K562 (cell line): ENCODE data around the gene BACH1. TPM values are rescaled to one million over a fixed set of nuclear protein-coding genes. Genes with fewer than 3 reads are reported as not detected.
A peak's percentile ranks its signal among the peaks of the same experiment; 100 is the strongest.

ENCODE experiments used
- ATAC-seq: fragments of 200-7000 bp; cut with Tn5 transposase; 3 replicates; pipeline ENCODE4 v1.9.1; 2020; ENCODE audit warnings: moderate library complexity
- Bru-seq: library from RNA; stranded (reverse); fragments of 400-500 nt; gene quantifications from one replicate; lab custom pipeline; 2021; lab: Mats Ljungman, UMichigan
- BruChase-seq, 2 experiments: library from RNA; stranded (reverse); fragments of 400-500 nt; gene quantifications; one replicate each; lab custom pipeline; 2021; lab: Mats Ljungman, UMichigan
- BruUV-seq: library from RNA; stranded (reverse); fragments of 400-500 nt; replicated peaks from 2 replicates; lab custom pipeline; 2021; lab: Mats Ljungman, UMichigan
- CTCF ChIA-PET: fragments of 300-600 bp; formaldehyde crosslinking; extraction: SDS; loops from one replicate; lab custom pipeline; 2021; ENCODE audit warnings: low intra/inter-chr PET ratio; lab: Yijun Ruan, JAX
- POLR2A ChIA-PET: fragments of 300-600, 350-650 bp; sonication (Branson Sonifier 250); formaldehyde crosslinking; extraction: SDS; loops from one replicate; lab custom pipeline; 2021; ENCODE audit warnings: antibody characterized with exemption, inconsistent platforms; lab: Yijun Ruan, JAX
- DNase-seq, 4 experiments: peaks; one replicate each; pipeline versions ENCODE4 v3.0.0 to v3.0.0-alpha.2; 2011 to 2018; ENCODE audit warnings: low spot score in 3 of 4, mixed read lengths in 3 of 4; ENCODE audit errors: extremely low read depth in 1 of 4
- FAIRE-seq: peaks from 2 replicates; lab custom pipeline; 2011; peaks lifted over from hg19 to GRCh38; lab: Jason Lieb, UNC
- H2AFZ ChIP-seq: 2 replicates; pipeline ENCODE4 v1.6.0; 2011; ENCODE audit warnings: low read depth, low read length, control low read depth, inconsistent platforms
- H3K27ac ChIP-seq: fragments of 200-600 bp; 3 replicates; pipeline ENCODE4 v1.8.0; 2011; ENCODE audit warnings: low read depth, mild to moderate bottlenecking, control low read depth, inconsistent platforms, low read length, moderate library complexity, mixed read lengths; ENCODE audit errors: extremely low read depth
- H3K27me3 ChIP-seq, 2 experiments: fragments of 300-600 bp in 1 of 2; 2 replicates in 1 of 2; 3 replicates in 1 of 2; pipeline versions ENCODE4 v1.6.0 to v1.8.0; 2011; ENCODE audit warnings: inconsistent platforms in 2 of 2, low read length in 2 of 2, mild to moderate bottlenecking in 1 of 2, mixed read lengths in 1 of 2, moderate library complexity in 1 of 2; ENCODE audit not compliant: control insufficient read depth in 2 of 2, insufficient read depth in 2 of 2
- H3K36me3 ChIP-seq: fragments of 300-600 bp; 3 replicates; pipeline ENCODE4 v1.8.0; 2011; ENCODE audit warnings: mild to moderate bottlenecking, low read length, inconsistent platforms; ENCODE audit not compliant: control insufficient read depth, insufficient read depth
- H3K4me1 ChIP-seq, 2 experiments: fragments of 200-600 bp in 1 of 2; replicated peaks in 1 of 2; 2 replicates in 1 of 2; 3 replicates in 1 of 2; pipeline versions ENCODE4 v1.5.1 to v1.8.0; 2011; ENCODE audit warnings: inconsistent platforms in 2 of 2, low read length in 2 of 2, mild to moderate bottlenecking in 1 of 2, mixed read lengths in 1 of 2, moderate library complexity in 1 of 2; ENCODE audit not compliant: control insufficient read depth in 2 of 2, insufficient read depth in 2 of 2
- H3K4me2 ChIP-seq: 2 replicates; pipeline ENCODE4 v1.6.1; 2011; ENCODE audit warnings: low read length, control low read depth, inconsistent platforms, mixed read lengths; ENCODE audit not compliant: insufficient read depth
- H3K4me3 ChIP-seq: fragments of 200-600 bp; sonication (generic), shearing (Covaris generic); 2 replicates; pipeline ENCODE4 v1.5.1; 2016; ENCODE audit warnings: control low read depth, inconsistent platforms
- H3K79me2 ChIP-seq: fragments of 200-600 bp; 3 replicates; pipeline ENCODE4 v1.8.0; 2011; ENCODE audit warnings: low read length, inconsistent platforms; ENCODE audit not compliant: control insufficient read depth, insufficient read depth
- H3K9ac ChIP-seq, 2 experiments: 2 replicates each; pipeline versions ENCODE4 v1.6.0 to v1.6.1; 2011; ENCODE audit warnings: low read depth in 2 of 2, low read length in 2 of 2, control low read depth in 1 of 2, inconsistent platforms in 1 of 2, mild to moderate bottlenecking in 1 of 2, mixed read lengths in 1 of 2; ENCODE audit not compliant: insufficient read depth in 1 of 2
- H3K9me1 ChIP-seq: one replicate; pipeline ENCODE4 v1.6.0; 2011; ENCODE audit warnings: inconsistent platforms, mild to moderate bottlenecking, low read length, moderate library complexity; ENCODE audit not compliant: control insufficient read depth, insufficient read depth
- H3K9me3 ChIP-seq: replicated peaks from 2 replicates; pipeline ENCODE4 v1.5.1; 2011; ENCODE audit warnings: low read depth, low read length, inconsistent platforms; ENCODE audit not compliant: control insufficient read depth, insufficient read depth
- H4K20me1 ChIP-seq: replicated peaks from 2 replicates; pipeline ENCODE4 v1.6.1; 2011; ENCODE audit warnings: low read length, inconsistent platforms, mixed read lengths; ENCODE audit not compliant: control insufficient read depth, insufficient read depth
- JUN ChIP-seq, 2 experiments: sonication (generic) in 1 of 2; formaldehyde crosslinking in 1 of 2; IDR thresholded peaks; 2 replicates each; pipeline versions ENCODE4 v1.6.1 to v1.8.0; 2012 to 2022; ENCODE audit warnings: borderline replicate concordance in 2 of 2, mild to moderate bottlenecking in 2 of 2, improper control_type of control experiment in 1 of 2, low read depth in 1 of 2, low read length in 1 of 2, missing genetic modification reagents in 1 of 2
- KLF1 ChIP-seq: fragments of 450-650 bp; IDR thresholded peaks from 2 replicates; pipeline ENCODE4 v1.6.1; 2016; ENCODE audit warnings: missing genetic modification characterization, missing compliant biosample characterization
- POLR2G ChIP-seq: fragments of 200-400 bp; formaldehyde crosslinking; IDR thresholded peaks from 2 replicates; pipeline ENCODE4 v1.6.1; 2017; ENCODE audit warnings: low read depth, mild to moderate bottlenecking, antibody characterized with exemption, low read length, moderate library complexity
- PRPF4 ChIP-seq: fragments of 200-400 bp; formaldehyde crosslinking; IDR thresholded peaks from one replicate; pipeline ENCODE4 v1.6.1; 2017; ENCODE audit warnings: low read length, low read depth, mild to moderate bottlenecking; ENCODE audit not compliant: insufficient read depth, poor library complexity, severe bottlenecking
- PTBP1 ChIP-seq: fragments of 200-400 bp; formaldehyde crosslinking; IDR thresholded peaks from 2 replicates; pipeline ENCODE4 v1.6.1; 2017; ENCODE audit warnings: low read depth, low read length
- TCF7 ChIP-seq: sonication (generic); IDR thresholded peaks from 2 replicates; pipeline ENCODE4 v1.6.1; 2016; ENCODE audit warnings: antibody characterized with exemption, borderline replicate concordance
- ZNF316 ChIP-seq: fragments of 450-650 bp; IDR thresholded peaks from 2 replicates; pipeline ENCODE4 v1.6.1; 2016
- WGBS: fragments of 100-300 bp; shearing (Covaris generic); methylation state at CpG from one replicate; pipeline ENCODE4 v1.1.6; 2016; ENCODE audit warnings: low coverage, mixed read lengths; ENCODE audit not compliant: insufficient coverage; ENCODE audit errors: missing lambda C conversion rate; 5-methylcytosine and 5-hydroxymethylcytosine counted together
- in situ Hi-C: fragments of 300-500 bp; cut with MboI; formaldehyde crosslinking; loops from 4 replicates; pipeline ENCODE4 v1.15.0; 2018; ENCODE audit warnings: inconsistent platforms, mixed read lengths
- intact Hi-C: fragments of 100-400 bp; cut with micrococcal nuclease; formaldehyde crosslinking; loops from 2 replicates; pipeline ENCODE4 v1.14.2; 2022
- long read RNA-seq, 3 experiments: library from polyadenylated mRNA in 2 of 3; library from RNA in 1 of 3; unstranded in 2 of 3; stranded (forward) in 1 of 3; transcript quantifications; one replicate each; pipeline ENCODE4 v2.0.0, GENCODE V29; 2019 to 2022
- polyA minus RNA-seq, 3 experiments: library from RNA; depleted of rRNA, polyadenylated mRNA; stranded (reverse); fragments of >200 nt; gene quantifications; 2 replicates each; pipeline ENCODE4 v1.2.3, GENCODE V29; 2011
- polyA plus RNA-seq, 8 experiments: library from polyadenylated mRNA; depleted of rRNA in 4 of 8; stranded (reverse) in 5 of 8; unstranded in 3 of 8; fragments of >200 nt; fragmentation: Nextera tagmentation in 2 of 8; fragmentation: Illumina TruSeq in 1 of 8; extraction: Ambion mirVana in 2 of 8; extraction: Trizol in 1 of 8; gene quantifications; 2 replicates each; pipeline versions ENCODE4 v1.2.1 to v1.2.3, GENCODE V29; 2011 to 2014; ENCODE audit warnings: inconsistent platforms in 1 of 8, missing spikeins in 1 of 8
- total RNA-seq, 7 experiments: library from RNA; depleted of rRNA in 6 of 7; stranded (reverse); fragments of >200 nt in 6 of 7; fragmentation: Illumina TruSeq in 2 of 7; extraction: Trizol in 2 of 7; gene quantifications; 2 replicates each; pipeline versions ENCODE4 v1.2.1 to v1.2.3, GENCODE V29; 2011 to 2021; ENCODE audit warnings: low replicate concordance in 1 of 7
- TF ChIP-seq, protein P1 (sequence below): sonication (generic); formaldehyde crosslinking; IDR thresholded peaks from 2 replicates; pipeline ENCODE4 v1.9.0; 2022; ENCODE audit warnings: mild to moderate bottlenecking, missing genetic modification reagents
- TF ChIP-seq, protein P2 (sequence below): fragments of 250-450 bp; sonication (Bioruptor Pico); IDR thresholded peaks from 2 replicates; pipeline ENCODE4 v1.8.0; 2021; ENCODE audit warnings: moderate library complexity, mild to moderate bottlenecking, inconsistent platforms
- TF ChIP-seq, protein P3 (sequence below): sonication (generic); formaldehyde crosslinking; IDR thresholded peaks from 2 replicates; pipeline ENCODE4 v1.4.0; 2020; ENCODE audit warnings: mild to moderate bottlenecking, missing genetic modification reagents

BACH1 gene
- total RNA-seq (2011; cell fraction: chromatin; rRNA removed; ENCODE audit: low replicate concordance): 67.5 and 174 TPM in 2 replicates
- total RNA-seq (2011; cell fraction: nucleolus; rRNA removed): 37.7 and 46.3 TPM in 2 replicates
- 49.6 and 62.1 TPM in 2 replicates for total RNA-seq (2011; cell fraction: nucleoplasm; rRNA removed)
- total RNA-seq (2014; rRNA removed) (23.6 and 24.6 TPM in 2 replicates), total RNA-seq (2014; rRNA removed; fragmentation: Illumina TruSeq; extraction: Trizol) (51.7 and 57.7 TPM in 2 replicates), total RNA-seq (2015; rRNA removed; fragmentation: Illumina TruSeq; extraction: Trizol) (33.4 and 36.7 TPM in 2 replicates), total RNA-seq (2021) (53.6 and 58.5 TPM in 2 replicates), polyA plus RNA-seq (2011; rRNA removed) (33.3 and 41.2 TPM in 2 replicates), polyA plus RNA-seq (2014; fragmentation: Illumina TruSeq; extraction: Trizol) (23.3 and 28.6 TPM in 2 replicates), polyA plus RNA-seq (2014; fragmentation: Nextera tagmentation; extraction: Ambion mirVana) (10 to 100 TPM; 10.6 to 12.6 TPM), polyA plus RNA-seq (2014; rRNA removed) (14.6 and 15.9 TPM in 2 replicates), polyA minus RNA-seq (2011; rRNA and poly(A)+ RNA removed) (266 and 267 TPM in 2 replicates), Bru-seq, nascent RNA (percentile 96 among the genes with signal in this experiment), BruChase-seq, experiment 1, labeled RNA remaining after a 2-hour chase (percentile 96 among the genes with signal in this experiment), BruChase-seq, experiment 2, labeled RNA remaining after a 6-hour chase (percentile 95 among the genes with signal in this experiment)
- 10.2 and 19.7 TPM in 2 replicates for polyA plus RNA-seq (2011; cell fraction: cytosol; rRNA removed)
- polyA plus RNA-seq (2011; cell fraction: nucleus; rRNA removed): 24.4 and 26.5 TPM in 2 replicates
- 23.8 and 26.4 TPM in 2 replicates for polyA plus RNA-seq (2012)
- polyA minus RNA-seq (2011; cell fraction: cytosol; rRNA and poly(A)+ RNA removed): 47.3 and 68.3 TPM in 2 replicates
- polyA minus RNA-seq (2011; cell fraction: nucleus; rRNA and poly(A)+ RNA removed): 42.0 and 79.6 TPM in 2 replicates
- long read RNA-seq, experiment 1, full-length matches to known transcripts: 41 of 138 reads
- long read RNA-seq, experiment 1, partial matches to known transcripts: 58 of 138 reads
- long read RNA-seq, experiment 1, other reads (novel, unspliced or antisense): 39 of 138 reads
- long read RNA-seq, experiment 2, partial matches to known transcripts: 1 of 15 reads
- long read RNA-seq, experiment 2, other reads (novel, unspliced or antisense): 14 of 15 reads
- long read RNA-seq, experiment 3, full-length matches to known transcripts: 1 of 9 reads
- long read RNA-seq, experiment 3, partial matches to known transcripts: 3 of 9 reads
- long read RNA-seq, experiment 3, other reads (novel, unspliced or antisense): 5 of 9 reads

DNA sequence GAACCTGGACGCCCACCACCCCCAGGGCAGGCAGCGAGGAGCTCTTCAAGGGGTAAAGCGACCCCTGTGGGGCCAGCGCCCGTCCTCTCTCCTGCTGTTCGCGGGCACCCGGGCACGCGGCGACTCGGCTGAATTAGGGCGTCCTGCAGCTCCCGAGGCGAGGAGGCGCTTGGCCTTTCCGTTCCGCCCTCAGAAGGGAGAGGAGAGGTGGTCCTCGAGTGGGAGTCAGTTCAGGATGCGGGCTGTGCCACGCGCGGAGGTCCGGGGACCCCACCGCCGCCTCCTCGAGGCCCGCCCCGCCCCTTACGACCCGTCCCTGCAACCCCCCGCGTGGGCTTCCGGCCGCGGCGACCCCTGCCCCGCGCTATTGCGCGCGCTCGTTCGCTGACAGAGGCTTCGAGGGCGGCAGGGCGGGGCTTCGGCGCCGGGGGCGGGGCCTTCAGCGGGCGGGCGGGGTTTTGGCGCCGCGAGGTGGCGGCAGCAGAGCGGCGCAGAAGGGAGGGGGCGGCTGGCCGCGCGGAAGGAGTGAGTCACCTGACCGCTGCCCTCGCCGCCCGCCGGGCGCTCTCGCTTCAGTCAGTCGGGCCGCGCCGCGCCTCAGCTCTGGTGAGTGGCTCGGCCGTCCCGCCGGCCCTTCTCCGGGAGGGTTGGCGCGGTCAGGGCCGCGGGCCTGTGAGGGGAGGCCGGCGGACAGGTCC is at the start of gene BACH1:
TSS of gene BACH1 (plus strand) at position 575 of the 698 bp plus-strand sequence. CDS start 22,359 bp downstream, outside the sequence.
- Histone ChIP-seq H3K36me3 (peaks cover 5% of the 10 kb centered on the region; the same call in 2 of the 3 replicates), H3K79me2 (peaks cover 44% of the 10 kb centered on the region), H3K9me3 (no peaks in the 10 kb centered on the region), H3K4me1 (peaks cover 10 to 29% of the 10 kb centered on the region in 2 experiments), H3K27ac (peak within 1 kb of the TSS; percentile 98), H3K27me3 (no peaks in the 10 kb centered on the region), H3K9me1 (no peaks in the 10 kb centered on the region), H3K4me2 (peak within 1 kb of the TSS; percentile 100), H2AFZ (peak within 1 kb of the TSS; percentile 88), H3K4me3 (peak within 1 kb of the TSS; percentile 74), H4K20me1 (peaks cover 35% of the 10 kb centered on the region), H3K9ac (peak within 1 kb of the TSS; percentile 98)
- BruUV-seq: no TSS peak
- in situ Hi-C loops: no loop called here
- FAIRE-seq (no peak), ATAC-seq (peak; percentile 86), DNase-seq (peak; percentile 95 to 97 (median 96))
- intact Hi-C loops: loop anchor here (5.0 kb wide), 1 partner anchor 136 kb away; no protein-coding TSS in a partner anchor
- CTCF ChIA-PET: interaction anchor here (0.6 to 1.2 kb wide), 2 partner anchors 53 to 134 kb away, joined by 3 read pairs; no protein-coding TSS in a partner anchor
- POLR2A ChIA-PET: interaction anchor here (0.6 to 11.8 kb wide), 6 partner anchors 9 to 81 kb away, joined by 3 to 220 read pairs (median 4); no protein-coding TSS in a partner anchor
- WGBS: 4% methylated on average over 45 of the region's 87 CpGs
- TF ChIP-seq, protein P1, sequence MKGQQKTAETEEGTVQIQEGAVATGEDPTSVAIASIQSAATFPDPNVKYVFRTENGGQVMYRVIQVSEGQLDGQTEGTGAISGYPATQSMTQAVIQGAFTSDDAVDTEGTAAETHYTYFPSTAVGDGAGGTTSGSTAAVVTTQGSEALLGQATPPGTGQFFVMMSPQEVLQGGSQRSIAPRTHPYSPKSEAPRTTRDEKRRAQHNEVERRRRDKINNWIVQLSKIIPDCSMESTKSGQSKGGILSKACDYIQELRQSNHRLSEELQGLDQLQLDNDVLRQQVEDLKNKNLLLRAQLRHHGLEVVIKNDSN (CRISPR knock-in tag): peak; percentile 77
- TF ChIP-seq PTBP1 (no peak), ZNF316 (no peak), POLR2G (peak; percentile 97), TCF7 (0 out of 2 replicates have a peak, but pooled peaks have one; percentile 56), JUN (IDR thresholded peaks at IDR 0.05; ENCODE audit: borderline replicate concordance, low read depth, low read length) (peak; percentile 60; the same call in 1 of the 2 replicates), JUN (CRISPR knock-in tag; IDR thresholded peaks at IDR 0.05; ENCODE audit: borderline replicate concordance) (no peak), PRPF4 (no peak), KLF1 (tag) (no peak)
- TF ChIP-seq, protein P2, sequence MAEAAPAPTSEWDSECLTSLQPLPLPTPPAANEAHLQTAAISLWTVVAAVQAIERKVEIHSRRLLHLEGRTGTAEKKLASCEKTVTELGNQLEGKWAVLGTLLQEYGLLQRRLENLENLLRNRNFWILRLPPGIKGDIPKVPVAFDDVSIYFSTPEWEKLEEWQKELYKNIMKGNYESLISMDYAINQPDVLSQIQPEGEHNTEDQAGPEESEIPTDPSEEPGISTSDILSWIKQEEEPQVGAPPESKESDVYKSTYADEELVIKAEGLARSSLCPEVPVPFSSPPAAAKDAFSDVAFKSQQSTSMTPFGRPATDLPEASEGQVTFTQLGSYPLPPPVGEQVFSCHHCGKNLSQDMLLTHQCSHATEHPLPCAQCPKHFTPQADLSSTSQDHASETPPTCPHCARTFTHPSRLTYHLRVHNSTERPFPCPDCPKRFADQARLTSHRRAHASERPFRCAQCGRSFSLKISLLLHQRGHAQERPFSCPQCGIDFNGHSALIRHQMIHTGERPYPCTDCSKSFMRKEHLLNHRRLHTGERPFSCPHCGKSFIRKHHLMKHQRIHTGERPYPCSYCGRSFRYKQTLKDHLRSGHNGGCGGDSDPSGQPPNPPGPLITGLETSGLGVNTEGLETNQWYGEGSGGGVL (CRISPR knock-in tag): no peak
- TF ChIP-seq, protein P3, sequence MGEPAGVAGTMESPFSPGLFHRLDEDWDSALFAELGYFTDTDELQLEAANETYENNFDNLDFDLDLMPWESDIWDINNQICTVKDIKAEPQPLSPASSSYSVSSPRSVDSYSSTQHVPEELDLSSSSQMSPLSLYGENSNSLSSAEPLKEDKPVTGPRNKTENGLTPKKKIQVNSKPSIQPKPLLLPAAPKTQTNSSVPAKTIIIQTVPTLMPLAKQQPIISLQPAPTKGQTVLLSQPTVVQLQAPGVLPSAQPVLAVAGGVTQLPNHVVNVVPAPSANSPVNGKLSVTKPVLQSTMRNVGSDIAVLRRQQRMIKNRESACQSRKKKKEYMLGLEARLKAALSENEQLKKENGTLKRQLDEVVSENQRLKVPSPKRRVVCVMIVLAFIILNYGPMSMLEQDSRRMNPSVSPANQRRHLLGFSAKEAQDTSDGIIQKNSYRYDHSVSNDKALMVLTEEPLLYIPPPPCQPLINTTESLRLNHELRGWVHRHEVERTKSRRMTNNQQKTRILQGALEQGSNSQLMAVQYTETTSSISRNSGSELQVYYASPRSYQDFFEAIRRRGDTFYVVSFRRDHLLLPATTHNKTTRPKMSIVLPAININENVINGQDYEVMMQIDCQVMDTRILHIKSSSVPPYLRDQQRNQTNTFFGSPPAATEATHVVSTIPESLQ (CRISPR knock-in tag): no peak
